Smooth muscle cell of the brain vasculature (primary cell): Measurements from ENCODE around the gene FCGR1A.
"Not testable (repeated sequence)": the region's sequence is repeated elsewhere in the genome, so short reads cannot be mapped to it uniquely, and the experiment has no call there.

Experiments used
- DNase-seq: peaks from one replicate; pipeline ENCODE4 v3.0.0-alpha.2; 2012; ENCODE audit warnings: low read depth, low spot score

FCGR1A gene

DNA sequence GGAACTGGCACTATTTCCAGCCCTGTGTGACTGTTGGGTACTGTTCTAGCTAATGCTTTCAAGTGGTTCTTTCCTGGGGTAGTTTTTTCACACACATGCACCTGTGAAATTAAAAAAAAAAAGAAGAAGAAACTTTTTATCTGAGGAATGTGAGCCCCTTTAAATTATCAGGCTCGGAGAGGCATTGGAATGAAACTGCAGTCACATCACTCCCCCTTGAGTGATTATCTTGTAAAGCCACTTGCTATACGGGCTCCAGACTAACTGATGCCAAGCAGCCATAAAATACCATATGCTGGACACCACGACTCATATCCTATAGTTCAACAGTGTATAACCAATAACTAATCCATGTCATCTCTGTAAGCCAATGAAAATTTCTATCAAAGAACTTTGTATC, 5.4 kb upstream of the FCGR1A start:
- DNase-seq, result not testable (repeated sequence)

DNA sequence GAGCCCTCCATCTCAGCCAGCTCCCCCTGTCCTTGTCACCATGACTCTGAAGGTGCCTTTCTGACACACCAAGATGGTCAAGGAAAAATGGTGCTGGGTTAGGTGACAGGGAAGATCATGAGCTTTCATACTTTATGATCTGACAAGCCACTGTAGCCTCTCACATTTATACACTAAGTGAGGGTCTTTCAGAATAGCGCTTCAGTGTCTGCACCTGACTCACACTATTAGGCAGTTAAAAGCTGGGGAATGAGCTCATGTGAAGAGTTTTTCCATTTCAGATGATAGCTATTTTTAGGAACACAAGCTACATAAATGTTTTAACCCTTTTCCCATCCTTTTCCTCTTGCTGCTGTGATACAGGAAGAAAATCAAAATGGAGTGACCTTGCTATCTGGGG, 4.2 kb upstream of the FCGR1A start:
- not testable (repeated sequence) for DNase-seq

DNA sequence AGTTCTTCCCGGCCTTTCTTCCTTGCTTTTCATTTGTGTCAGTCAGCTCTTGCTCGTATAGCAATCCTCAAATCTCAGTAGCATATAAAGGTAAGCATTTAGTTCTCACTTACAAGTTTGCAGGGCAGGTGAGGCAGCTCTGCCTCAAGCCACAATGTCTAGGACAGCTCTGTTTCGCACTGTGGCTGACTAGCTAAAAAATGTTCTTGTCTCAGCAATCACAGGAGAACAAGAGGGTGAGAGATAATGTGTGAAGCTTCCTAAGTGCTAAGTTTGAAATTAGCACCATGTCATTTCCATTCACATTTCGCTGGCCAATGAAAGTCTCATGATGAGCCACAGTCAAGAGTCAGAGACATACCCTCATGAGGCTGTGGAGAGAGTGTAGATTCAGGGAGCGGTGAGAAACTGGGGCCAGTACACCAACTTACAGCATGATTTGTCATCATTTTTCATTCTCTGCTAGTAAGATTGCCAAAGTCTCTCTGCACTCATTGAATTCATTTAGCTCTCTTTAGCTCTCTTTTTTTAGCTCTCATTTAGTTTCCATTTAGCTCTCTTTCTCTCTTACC, 995 bp upstream of the FCGR1A start:
- not testable (repeated sequence) for DNase-seq

DNA sequence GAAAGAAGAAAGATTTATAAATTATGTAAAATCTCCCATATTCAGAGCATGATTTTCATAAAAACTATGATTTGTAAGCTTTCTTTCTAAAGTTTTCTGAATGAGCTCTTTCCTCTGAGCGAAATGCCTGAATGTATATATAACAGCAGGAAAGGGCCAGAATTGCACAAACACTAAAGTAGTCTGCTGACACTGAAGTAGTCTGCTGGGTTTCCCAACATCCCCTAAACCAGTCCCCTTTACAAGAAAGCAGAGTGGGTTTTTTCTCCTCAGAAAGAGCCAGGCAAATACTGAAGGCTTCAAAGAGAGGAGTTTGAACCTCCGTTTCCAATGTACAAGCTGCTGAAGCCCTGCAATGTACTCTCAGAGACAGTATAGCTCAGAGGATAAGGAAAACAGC, 795 bp downstream of the FCGR1A start:
- DNase-seq, result not testable (repeated sequence)

DNA sequence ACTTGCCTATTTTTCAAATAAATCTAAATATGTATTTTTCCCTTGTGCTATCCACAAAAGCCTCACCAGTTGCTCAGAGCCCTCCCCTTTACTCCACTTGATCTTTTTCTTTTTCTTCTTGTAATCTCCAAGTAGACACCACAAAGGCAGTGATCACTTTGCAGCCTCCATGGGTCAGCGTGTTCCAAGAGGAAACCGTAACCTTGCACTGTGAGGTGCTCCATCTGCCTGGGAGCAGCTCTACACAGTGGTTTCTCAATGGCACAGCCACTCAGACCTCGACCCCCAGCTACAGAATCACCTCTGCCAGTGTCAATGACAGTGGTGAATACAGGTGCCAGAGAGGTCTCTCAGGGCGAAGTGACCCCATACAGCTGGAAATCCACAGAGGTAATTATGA, 1.4 kb downstream of the FCGR1A start:
- DNase-seq, result not testable (repeated sequence)

DNA sequence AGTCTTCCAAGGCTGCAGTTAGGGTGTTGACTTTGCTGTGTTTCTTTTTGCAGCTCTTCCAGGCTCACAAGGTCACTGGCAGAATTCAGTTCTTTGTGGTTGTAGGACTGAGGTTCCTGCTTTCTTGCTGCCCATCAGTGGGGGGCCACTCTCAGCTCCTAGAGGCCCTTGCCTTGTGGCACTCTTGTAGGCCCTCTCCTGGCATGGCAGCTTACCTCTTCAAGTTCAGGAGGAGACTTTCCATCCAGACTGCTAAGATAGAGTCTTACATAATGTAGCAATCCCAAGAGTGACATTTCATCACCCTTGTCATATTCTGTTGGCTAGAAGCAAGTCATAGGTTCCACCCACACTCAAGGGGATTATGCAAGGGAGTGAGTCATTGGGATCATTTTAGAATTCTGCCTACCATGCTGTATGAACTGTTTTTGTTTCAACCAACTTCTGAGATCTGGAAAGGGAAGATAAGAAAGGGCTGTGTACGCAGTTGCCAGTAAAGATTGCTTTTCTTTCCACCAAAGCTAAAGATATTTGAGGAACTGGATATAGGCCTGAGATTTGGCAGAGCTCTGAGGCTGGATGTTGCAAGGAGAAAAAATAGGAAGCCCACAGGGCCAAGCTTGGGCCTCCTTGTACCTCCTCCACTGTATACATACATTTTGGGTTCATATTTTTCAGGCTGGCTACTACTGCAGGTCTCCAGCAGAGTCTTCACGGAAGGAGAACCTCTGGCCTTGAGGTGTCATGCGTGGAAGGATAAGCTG, 5.4 kb downstream of the FCGR1A start:
- not testable (repeated sequence) for DNase-seq

DNA sequence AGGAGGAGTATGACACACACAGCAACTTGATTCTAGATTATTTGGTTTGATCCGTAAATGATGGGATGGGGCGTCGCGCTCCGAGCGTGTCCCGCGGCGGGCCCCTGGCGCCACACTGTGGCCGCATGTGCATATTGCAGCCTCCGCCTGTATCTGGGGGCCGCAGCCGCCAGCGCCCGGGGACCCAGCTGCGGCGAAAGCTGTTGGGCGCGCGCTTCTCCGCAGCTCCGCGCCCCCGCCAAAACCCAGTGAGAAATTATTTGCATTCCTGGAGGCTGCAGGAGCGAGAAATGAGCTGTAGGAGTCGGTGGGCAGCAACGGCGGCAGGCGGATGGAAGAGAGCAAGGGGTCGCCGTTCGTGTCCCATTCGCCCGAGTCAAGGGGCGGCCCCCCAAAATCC, 10.0 kb downstream of the FCGR1A start:
- DNase-seq, result peak; percentile 0

DNA sequence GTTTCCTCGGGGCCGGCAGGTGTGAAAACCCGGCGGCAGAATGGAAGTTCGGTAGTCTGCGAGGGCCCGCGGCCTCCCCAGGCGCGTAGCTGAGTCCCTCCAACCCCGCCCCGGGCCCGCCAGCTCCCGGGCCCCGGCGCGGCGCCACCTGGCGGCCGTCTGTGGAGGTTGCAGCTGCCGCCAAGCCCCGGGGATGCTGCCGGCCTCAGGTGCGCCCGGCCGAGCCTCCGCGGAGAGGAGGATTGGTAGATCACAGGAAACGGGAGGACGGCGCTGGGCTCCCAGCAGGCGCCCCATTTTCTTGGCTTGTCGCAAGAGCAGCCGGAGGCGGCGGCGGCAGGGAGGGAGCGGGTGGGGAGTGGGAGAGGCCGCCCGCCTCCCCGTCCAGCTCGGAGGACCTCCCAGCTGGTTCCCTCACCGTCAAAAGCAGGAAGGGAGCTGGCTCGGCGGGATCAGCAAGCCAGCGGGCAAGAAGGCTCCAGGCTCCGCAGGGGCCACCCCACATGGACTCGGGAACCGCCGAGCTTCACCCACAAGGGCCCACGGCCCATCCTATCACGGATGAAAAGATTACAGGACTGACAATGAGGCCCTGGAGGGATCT, 10.5 kb downstream of the FCGR1A start:
- DNase-seq, result peak; percentile 1

DNA sequence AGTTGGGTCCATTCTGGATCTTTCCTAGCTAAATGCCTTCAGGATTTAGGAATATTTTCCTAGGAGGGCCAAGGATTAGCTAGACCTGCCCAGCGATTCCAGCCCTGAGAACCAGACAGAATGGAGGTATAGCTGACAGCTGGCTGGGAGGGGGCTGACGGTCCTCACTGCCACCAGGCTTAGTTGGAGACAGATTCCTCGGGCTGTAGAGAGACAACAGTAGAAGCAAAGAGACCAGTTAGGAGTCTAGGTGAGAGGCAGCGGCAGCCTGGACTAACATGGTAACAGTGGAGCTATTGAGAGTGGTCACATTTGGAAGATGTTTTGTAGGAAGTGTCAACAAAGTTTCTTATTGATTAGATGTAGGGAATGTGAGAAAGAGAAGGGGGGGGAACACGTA, 11.4 kb downstream of the FCGR1A start:
- not testable (repeated sequence) for DNase-seq

DNA sequence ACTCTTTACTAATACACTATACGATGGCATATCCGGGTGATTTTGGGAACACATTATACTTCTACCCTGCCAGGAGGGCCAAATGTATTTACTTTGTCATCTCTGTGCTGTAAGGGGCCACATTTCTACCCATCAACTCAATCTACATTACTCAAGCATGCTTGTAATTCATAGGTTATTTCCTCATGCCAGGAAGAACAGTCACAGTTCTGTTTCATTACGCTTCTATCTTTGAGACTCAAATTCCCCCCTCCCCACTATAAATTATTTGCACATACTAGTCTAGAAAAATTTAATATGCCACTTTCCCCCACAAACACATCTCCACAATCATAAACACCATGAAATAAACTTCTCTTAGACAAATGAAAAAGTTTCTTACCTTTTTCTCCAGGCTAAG, 19.1 kb downstream of the FCGR1A start:
- DNase-seq, result not testable (repeated sequence)

DNA sequence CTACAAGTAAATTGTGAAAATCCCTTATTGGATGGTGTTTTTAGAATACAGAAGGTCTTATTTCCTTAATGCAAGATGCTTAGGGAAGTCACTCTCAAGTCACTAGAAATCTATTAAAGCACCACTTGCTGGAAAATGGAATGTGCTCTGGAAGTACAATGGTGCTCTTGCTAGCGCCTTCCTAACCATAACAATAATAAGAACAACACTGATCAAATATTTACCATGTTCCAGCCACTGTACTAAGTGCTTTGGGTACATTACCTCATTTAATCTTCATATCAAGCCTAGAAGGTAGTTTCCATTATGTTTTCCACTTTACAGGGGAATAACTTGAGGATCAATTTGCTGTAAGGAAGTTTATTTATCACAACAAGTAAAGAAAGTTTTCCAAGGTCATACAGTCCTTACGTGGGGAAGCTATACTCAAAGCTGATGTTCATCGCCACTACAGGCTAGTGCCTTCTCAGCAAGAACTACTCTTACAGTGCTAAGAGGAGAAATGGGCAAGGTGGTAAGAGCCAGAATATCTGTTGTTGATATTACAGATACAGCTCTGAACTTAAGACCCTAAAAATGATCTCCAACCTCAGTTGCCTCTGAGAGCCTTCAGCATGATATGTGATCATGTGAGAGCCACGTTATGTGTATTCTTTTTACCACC, 22.1 kb downstream of the FCGR1A start:
- DNase-seq, result not testable (repeated sequence)

DNA sequence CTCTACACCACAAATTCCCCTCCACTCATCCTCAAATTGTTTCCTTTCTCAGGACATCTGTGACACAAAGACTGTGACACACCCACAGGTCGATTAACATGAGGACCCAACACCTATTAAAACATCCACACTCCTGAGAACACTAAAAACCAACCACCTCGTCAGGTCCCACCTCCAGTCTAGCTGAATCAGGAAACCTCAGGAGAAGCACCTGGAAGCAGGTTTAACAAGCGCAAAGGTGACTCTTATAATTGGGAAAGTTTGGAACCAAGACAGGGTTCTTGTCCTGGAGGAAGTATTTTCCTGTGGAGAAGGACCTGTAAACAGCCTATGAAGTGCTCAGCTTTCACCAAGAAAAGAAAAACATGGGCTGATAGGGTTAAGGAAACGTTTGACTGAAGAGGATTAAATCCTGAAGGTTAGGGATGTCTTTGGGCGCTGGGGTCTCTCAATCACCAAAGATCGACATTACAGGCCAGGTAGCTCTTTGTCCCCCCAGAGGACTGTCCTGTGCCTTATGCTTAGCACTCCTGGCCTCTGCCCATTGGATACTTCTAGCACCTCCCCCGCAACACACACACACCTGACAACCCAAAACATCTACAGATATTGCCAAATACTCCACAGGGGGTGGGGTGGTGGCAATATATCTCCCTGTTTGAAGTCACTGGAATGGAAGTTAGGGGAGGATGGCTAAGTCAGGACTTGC, 28.4 kb downstream of the FCGR1A start:
- not testable (repeated sequence) for DNase-seq

DNA sequence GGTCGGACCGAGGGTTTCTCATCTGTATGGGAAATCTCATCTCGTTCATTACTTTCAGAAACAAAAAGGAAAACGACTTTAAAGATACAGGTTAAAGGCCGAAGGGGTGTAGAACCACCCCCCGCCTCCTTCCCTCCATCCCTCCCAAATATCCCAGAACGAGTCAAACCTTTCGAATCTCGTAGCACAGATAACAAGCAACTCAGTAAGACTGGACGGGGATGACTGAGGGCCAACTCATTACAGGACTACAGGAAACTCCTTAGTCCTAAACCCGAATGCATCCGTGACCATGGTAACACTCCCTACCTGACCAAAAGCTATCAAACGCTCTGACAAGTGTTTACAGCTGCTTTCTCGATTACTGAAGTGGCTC, 29.0 kb downstream of the FCGR1A start:
- DNase-seq, result not testable (repeated sequence)

DNA sequence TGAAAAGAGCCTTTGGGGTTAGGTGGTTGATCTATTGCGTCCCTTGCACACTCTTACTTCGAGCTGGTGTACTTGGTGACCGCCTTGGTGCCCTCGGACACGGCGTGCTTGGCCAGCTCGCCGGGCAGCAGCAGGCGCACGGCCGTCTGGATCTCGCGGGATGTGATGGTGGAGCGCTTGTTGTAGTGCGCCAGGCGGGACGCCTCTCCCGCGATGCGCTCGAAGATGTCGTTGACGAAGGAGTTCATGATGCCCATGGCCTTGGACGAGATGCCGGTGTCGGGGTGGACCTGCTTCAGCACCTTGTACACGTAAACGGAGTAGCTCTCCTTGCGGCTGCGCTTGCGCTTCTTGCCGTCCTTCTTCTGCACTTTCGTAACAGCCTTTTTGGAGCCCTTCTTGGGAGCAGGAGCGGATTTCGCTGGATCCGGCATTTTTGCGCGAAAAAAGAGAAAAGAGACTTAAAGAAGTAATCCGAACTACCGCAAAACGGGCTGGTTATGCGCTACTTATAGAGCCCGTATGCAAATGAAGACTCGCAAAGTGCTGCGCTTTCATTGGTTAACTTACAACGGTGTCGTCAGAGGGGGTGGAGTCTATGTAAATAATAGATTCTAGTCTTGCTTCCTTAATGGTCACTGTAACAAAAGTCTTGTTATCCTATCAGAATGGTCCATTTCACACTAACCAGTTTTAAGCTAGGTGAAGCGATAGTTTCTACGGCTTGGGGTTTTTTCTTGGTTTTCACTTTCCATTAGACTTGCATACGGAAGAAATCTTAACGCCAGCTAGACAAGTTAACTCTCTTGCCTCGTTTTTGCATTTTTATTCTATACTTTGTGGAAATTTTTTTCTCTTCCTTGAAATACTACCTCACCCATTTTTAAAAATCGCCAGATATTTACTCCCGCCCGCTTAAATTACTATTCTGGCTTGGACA, 29.7 kb downstream of the FCGR1A start:
- peak; percentile 69 for DNase-seq

DNA sequence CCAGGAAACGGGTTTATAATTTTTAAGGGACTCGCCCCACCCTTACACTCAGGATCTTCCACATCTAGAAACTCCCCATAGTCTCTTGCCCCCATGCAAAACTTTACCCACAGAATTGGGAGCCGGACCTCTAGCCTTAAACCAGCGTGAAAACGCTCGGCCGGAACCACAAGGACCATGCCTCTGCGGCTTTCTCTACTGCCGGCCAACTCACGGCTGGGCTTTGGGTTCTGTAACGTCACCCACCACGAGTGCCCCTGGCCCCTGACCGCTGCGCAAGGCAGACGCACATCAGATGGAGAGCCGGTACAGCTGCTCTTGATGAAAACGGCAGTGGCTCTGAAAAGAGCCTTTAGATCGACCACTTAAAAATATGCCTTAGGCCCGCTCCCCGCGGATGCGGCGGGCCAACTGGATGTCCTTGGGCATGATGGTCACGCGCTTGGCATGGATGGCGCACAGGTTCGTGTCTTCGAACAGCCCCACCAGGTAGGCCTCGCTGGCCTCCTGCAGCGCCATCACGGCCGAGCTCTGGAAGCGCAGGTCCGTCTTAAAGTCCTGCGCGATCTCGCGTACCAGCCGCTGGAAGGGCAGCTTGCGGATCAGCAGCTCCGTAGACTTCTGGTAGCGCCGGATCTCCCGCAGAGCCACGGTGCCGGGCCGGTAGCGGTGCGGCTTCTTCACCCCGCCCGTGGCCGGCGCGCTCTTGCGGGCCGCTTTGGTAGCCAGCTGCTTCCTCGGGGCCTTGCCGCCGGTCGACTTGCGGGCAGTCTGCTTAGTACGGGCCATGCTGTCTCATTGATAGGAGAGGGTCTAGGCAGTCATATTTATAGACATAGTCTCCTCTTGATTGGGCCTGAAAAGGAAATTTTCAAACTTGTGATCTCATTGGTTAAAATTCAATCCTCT, 30.7 kb downstream of the FCGR1A start:
- DNase-seq, result peak; percentile 15

DNA sequence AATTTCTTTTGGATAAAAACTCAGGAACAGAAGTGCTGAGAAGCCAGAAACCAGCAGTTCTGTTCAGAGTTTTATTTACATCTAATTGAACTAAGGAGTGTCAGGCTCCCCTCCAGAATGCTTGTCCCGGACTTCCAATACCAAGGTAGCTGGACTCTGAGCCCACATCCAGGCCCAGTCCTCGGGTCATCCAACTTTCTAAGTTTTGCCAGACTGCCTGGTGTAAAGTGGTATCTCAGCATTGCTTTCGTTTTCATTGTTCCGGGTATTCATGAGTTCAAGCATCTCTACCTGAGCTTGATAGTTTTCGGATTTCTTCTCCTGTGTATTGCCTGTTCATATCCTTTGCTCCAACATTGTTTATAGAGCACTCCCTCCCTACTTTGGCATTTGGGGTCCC, 37.9 kb downstream of the FCGR1A start:
- DNase-seq, result not testable (repeated sequence)

DNA sequence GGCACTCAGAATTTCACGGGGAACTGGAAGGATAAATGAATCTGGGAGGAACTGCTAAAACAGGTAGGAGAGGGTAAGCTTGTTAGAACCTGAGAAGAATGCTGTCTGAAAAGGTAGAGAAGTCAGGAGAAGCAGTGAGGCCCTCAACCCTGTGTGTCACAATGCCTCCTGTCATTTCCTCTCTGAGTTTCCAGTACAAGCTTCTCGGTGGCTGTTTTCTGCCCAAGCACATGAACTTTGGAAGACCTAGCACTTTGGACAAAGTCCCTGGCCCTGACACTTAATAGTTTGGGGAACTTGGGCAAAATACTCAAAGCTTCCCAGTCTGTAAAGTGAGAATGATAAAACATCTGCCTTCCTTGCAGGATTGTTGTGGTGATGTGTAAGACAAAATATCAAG, 44.1 kb downstream of the FCGR1A start:
- DNase-seq, result not testable (repeated sequence)

DNA sequence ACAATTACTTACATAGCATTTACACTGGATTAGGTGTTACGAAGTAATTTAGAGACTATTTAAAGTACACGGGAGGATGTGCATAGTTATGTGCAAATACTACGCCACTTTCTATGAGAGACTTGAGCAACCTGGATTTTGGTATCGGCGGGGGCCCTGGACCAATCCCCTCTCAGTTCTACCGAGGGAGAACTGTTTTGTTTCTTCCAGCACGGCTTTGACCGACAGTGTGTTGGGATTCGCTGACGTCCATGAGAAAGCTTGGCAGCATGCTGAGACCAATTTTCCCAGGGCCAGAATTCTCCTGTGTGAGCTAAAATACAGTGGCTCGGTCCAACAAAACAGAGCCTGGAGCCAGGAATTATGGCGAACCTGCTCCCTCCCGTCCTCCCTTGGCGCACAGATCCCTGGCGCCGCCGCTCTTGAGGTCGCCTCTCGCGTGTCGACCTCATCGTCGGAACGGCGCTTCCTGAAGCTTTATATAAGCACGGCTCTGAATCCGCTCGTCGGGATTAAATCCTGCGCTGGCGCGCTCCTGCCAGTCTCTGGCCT, 49.3 kb downstream of the FCGR1A start:
- not testable (repeated sequence) for DNase-seq
